Measurements from ENCODE around the gene PKN3. TPM values are rescaled to one million over a fixed set of nuclear protein-coding genes. Genes with fewer than 3 reads are reported as not detected.

PKN3 gene
- total and polyA plus RNA-seq, 2 of the 13 experiments (the other 11 are each of a cell fraction or from before 2014, with no cell fraction given) = 10.5 to 13.2 TPM

GRCh38 chr9:128718047-128718446 is 15.7 kb downstream of the PKN3 start:
- POLR2A ChIA-PET = interaction anchor here (0.6 kb wide), 1 partner anchor 23 kb away, joined by 3 read pairs; no protein-coding TSS in a partner anchor
- no TSS peak for BruUV-seq (replicated peaks)
- no peak for FAIRE-seq
- peaks cover 7 to 19% of the 10 kb centered on the region in 2 experiments; a peak in 3 of 5 replicates for H3K36me3 ChIP-seq (replicated peaks in 1 of 2; ENCODE audit: control insufficient read depth in 1 of 2, insufficient read depth in 2 of 2, low read length in 2 of 2)
- ATAC-seq = no peak; the same call in 2 of the 3 replicates
- peak overlapping the region; percentile 38 for H3K27ac ChIP-seq (ENCODE audit: extremely low read length, insufficient read depth, low read length)
- CTCF ChIA-PET (ENCODE audit: low intra/inter-chr PET ratio, low total read pairs) = no interaction called here
- H3K4me1 ChIP-seq (ENCODE audit: insufficient read depth, low read length) = peaks cover 16% of the 10 kb centered on the region
- H3K4me3 ChIP-seq (replicated peaks in 1 of 3; ENCODE audit: insufficient read depth in 1 of 3, low read depth in 2 of 3, low read length in 3 of 3) = no peak overlapping the region
- WGBS (ENCODE audit: low lambda C conversion rate) = 61% methylated on average over 8 of the region's 8 CpGs
- H4K20me1 ChIP-seq (ENCODE audit: insufficient read depth, low read length) = no peaks in the 10 kb centered on the region
- no peaks in the 10 kb centered on the region for H3K27me3 ChIP-seq (ENCODE audit: control insufficient read depth in 1 of 2, insufficient read depth in 2 of 2, low read length in 2 of 2)
- H3K4me2 ChIP-seq (ENCODE audit: low read depth, low read length) = no peak overlapping the region
- no peak overlapping the region for H2AFZ ChIP-seq (ENCODE audit: low read length)
- intact Hi-C loops (cut with micrococcal nuclease; ENCODE audit: unreplicated experiment) (no loop called here), in situ Hi-C loops (cut with HindIII; ENCODE audit: extremely low pct_ligation_motif_present, low pct_unique_long_range_greater_than_20kb) (no loop called here)
- no peaks in the 10 kb centered on the region for H3K79me2 ChIP-seq (ENCODE audit: insufficient read depth, low read length)
- H3K9ac ChIP-seq (ENCODE audit: insufficient read depth, low read depth, low read length) = no peak overlapping the region
- TF ChIP-seq MEIS2 (CRISPR knock-in tag; IDR thresholded peaks at IDR 0.05) (no peak), NR2F2 (IDR thresholded peaks at IDR 0.05; ENCODE audit: borderline replicate concordance, low read depth) (no peak), ZSCAN5A (CRISPR knock-in tag; IDR thresholded peaks at IDR 0.05; ENCODE audit: borderline replicate concordance) (no peak), NFIB (CRISPR knock-in tag; IDR thresholded peaks at IDR 0.05; ENCODE audit: borderline replicate concordance) (no peak), ZNF451 (CRISPR knock-in tag; IDR thresholded peaks at IDR 0.05) (no peak), MTA3 (CRISPR knock-in tag; IDR thresholded peaks at IDR 0.05) (no peak), ZNF382 (CRISPR knock-in tag; IDR thresholded peaks at IDR 0.05; ENCODE audit: borderline replicate concordance) (no peak), NR1H2 (CRISPR knock-in tag; IDR thresholded peaks at IDR 0.05; ENCODE audit: borderline replicate concordance, low read depth) (no peak), GPBP1L1 (CRISPR knock-in tag; IDR thresholded peaks at IDR 0.05) (no peak), CSRNP1 (CRISPR knock-in tag; IDR thresholded peaks at IDR 0.05) (no peak)
- no peak for DNase-seq (ENCODE audit: low spot score)
- no peaks in the 10 kb centered on the region for H3K9me3 ChIP-seq (ENCODE audit: low read length)
